MG63 (cell line): Measurements from ENCODE around the gene TUBB4B. TPM values are rescaled to one million over a fixed set of nuclear protein-coding genes. Genes with fewer than 3 reads are reported as not detected.
A peak's percentile ranks its signal among the peaks of the same experiment; 100 is the strongest.
"Not testable (repeated sequence)": the region's sequence is repeated elsewhere in the genome, so short reads cannot be mapped to it uniquely, and the experiment has no call there.

Experiments
- DNase-seq: peaks from one replicate; pipeline ENCODE4 v3.0.0-alpha.2; 2020
- H3K27me3 ChIP-seq: fragments of 250-450 bp; sonication (Bioruptor Pico); 2 replicates; pipeline ENCODE4 v1.5.1; 2020; ENCODE audit warnings: mild to moderate bottlenecking, moderate library complexity
- H3K36me3 ChIP-seq: fragments of 250-450 bp; sonication (Bioruptor Pico); 2 replicates; pipeline ENCODE4 v1.5.1; 2020; ENCODE audit warnings: mild to moderate bottlenecking, moderate library complexity
- H3K4me3 ChIP-seq: fragments of 250-450 bp; sonication (Bioruptor Pico); 2 replicates; pipeline ENCODE4 v1.5.1; 2020; ENCODE audit warnings: mild to moderate bottlenecking, moderate library complexity
- H3K9me3 ChIP-seq: fragments of 250-450 bp; sonication (Bioruptor Pico); 2 replicates; pipeline ENCODE4 v1.5.1; 2020; ENCODE audit warnings: mild to moderate bottlenecking, moderate library complexity
- total RNA-seq: library from RNA; depleted of rRNA; stranded (reverse); fragments of >200 nt; shearing (Covaris generic); gene quantifications from 2 replicates; pipeline ENCODE4 v1.2.3, GENCODE V29; 2014; ENCODE audit warnings: low replicate concordance

Gene TUBB4B
- total RNA-seq, 1 experiment from 2014 or later = 829 TPM

GRCh38 chr9:137241490-137242268, 592 bp downstream of the TUBB4B start:
- H3K9me3 ChIP-seq = no peaks in the 10 kb centered on the region
- DNase-seq = peak; percentile 71
- peak overlapping the region; percentile 92 for H3K4me3 ChIP-seq
- no peaks in the 10 kb centered on the region for H3K27me3 ChIP-seq
- H3K36me3 ChIP-seq = peaks cover 25% of the 10 kb centered on the region

GRCh38 chr9:137242269-137243203, 1.4 kb downstream of the TUBB4B start:
- H3K27me3 ChIP-seq = no peaks in the 10 kb centered on the region
- peak overlapping the region; percentile 92 for H3K4me3 ChIP-seq
- DNase-seq = no peak
- peaks cover 25% of the 10 kb centered on the region for H3K36me3 ChIP-seq
- no peaks in the 10 kb centered on the region for H3K9me3 ChIP-seq

- H3K27me3 ChIP-seq, DNase-seq, H3K4me3 ChIP-seq, H3K9me3 ChIP-seq: not testable (repeated sequence)
- H3K36me3 ChIP-seq = peaks cover 25% of the 10 kb centered on the region
These were observed 2.2 kb downstream of the TUBB4B start for GRCh38 chr9:137243266-137243625.

- no peak for DNase-seq
- H3K27me3 ChIP-seq = no peaks in the 10 kb centered on the region
- no peaks in the 10 kb centered on the region for H3K9me3 ChIP-seq
- peaks cover 25% of the 10 kb centered on the region for H3K36me3 ChIP-seq
- H3K4me3 ChIP-seq = no peak overlapping the region
These were observed 2.8 kb downstream of the TUBB4B start for GRCh38 chr9:137243626-137244485.

- H3K9me3 ChIP-seq = no peaks in the 10 kb centered on the region
- no peak for DNase-seq
These were observed 3.7 kb downstream of the TUBB4B start for GRCh38 chr9:137244486-137245449.

GRCh38 chr9:137245450-137246421, 4.6 kb downstream of the TUBB4B start:
- no peak for DNase-seq

More at GRCh38 chr9:137244486-137245449, 3.7 kb downstream of the TUBB4B start:
- no peaks in the 10 kb centered on the region for H3K27me3 ChIP-seq
- no peak overlapping the region for H3K4me3 ChIP-seq
- peaks cover 25% of the 10 kb centered on the region for H3K36me3 ChIP-seq

GRCh38 chr9:137247135-137247915, 6.2 kb downstream of the TUBB4B start:
- DNase-seq = no peak
- no peak overlapping the region for H3K4me3 ChIP-seq

More at GRCh38 chr9:137245450-137246421, 4.6 kb downstream of the TUBB4B start:
- Histone ChIP-seq H3K4me3 (no peak overlapping the region), H3K9me3 (no peaks in the 10 kb centered on the region), H3K36me3 (peaks cover 25% of the 10 kb centered on the region), H3K27me3 (no peaks in the 10 kb centered on the region)

GRCh38 chr9:137247916-137248175, 6.8 kb downstream of the TUBB4B start:
- Histone ChIP-seq H3K9me3 (no peaks in the 10 kb centered on the region), H3K4me3 (no peak overlapping the region), H3K36me3 (peaks cover 12% of the 10 kb centered on the region), H3K27me3 (no peaks in the 10 kb centered on the region)
- DNase-seq = no peak

More at GRCh38 chr9:137247135-137247915, 6.2 kb downstream of the TUBB4B start:
- no peaks in the 10 kb centered on the region for H3K27me3 ChIP-seq
- H3K9me3 ChIP-seq = no peaks in the 10 kb centered on the region
- peaks cover 17% of the 10 kb centered on the region for H3K36me3 ChIP-seq

GRCh38 chr9:137250329-137251193, 9.5 kb downstream of the TUBB4B start:
- Histone ChIP-seq H3K36me3 (no peaks in the 10 kb centered on the region), H3K9me3 (no peaks in the 10 kb centered on the region), H3K27me3 (no peaks in the 10 kb centered on the region), H3K4me3 (no peak overlapping the region)
- DNase-seq = no peak

- no peak for DNase-seq
- H3K9me3 ChIP-seq = no peaks in the 10 kb centered on the region
- H3K27me3 ChIP-seq = no peaks in the 10 kb centered on the region
- peaks cover 5% of the 10 kb centered on the region for H3K36me3 ChIP-seq
- no peak within 1 kb of the TSS for H3K4me3 ChIP-seq
These were observed 10.0 kb downstream of the TUBB4B start, which contains the start of gene STPG3 for GRCh38 chr9:137251194-137251461. TSS of gene STPG3 (plus strand) at chr9:137251286. CDS start at chr9:137251287, 1 bp downstream.

GRCh38 chr9:137251490-137252268, 10.6 kb downstream of the TUBB4B start:
- DNase-seq = no peak
- Histone ChIP-seq H3K4me3 (no peak overlapping the region), H3K36me3 (peaks cover 11% of the 10 kb centered on the region), H3K9me3 (no peaks in the 10 kb centered on the region), H3K27me3 (no peaks in the 10 kb centered on the region)

GRCh38 chr9:137252555-137253506, 11.7 kb downstream of the TUBB4B start:
- Histone ChIP-seq H3K9me3 (no peaks in the 10 kb centered on the region), H3K36me3 (peaks cover 15% of the 10 kb centered on the region), H3K27me3 (no peaks in the 10 kb centered on the region), H3K4me3 (no peak overlapping the region)
- DNase-seq = no peak
